GM20000 (cell line): ENCODE results near the gene CENPF.
"Not testable (repeated sequence)": the region's sequence is repeated elsewhere in the genome, so short reads cannot be mapped to it uniquely, and the experiment has no call there.

ENCODE experiments used
- DNase-seq: peaks from one replicate; pipeline ENCODE4 v3.0.0; 2012; ENCODE audit warnings: low spot score
- CTCF ChIP-seq: IDR thresholded peaks from 2 replicates; pipeline ENCODE4 v1.5.1; 2012; ENCODE audit warnings: mild to moderate bottlenecking, control low read depth; ENCODE audit errors: extremely low read depth, missing control alignments

The CENPF gene

GRCh38 chr1:214608817-214609216 lies 5.8 kb downstream of the CENPF start:
- DNase-seq, result not testable (repeated sequence)

GRCh38 chr1:214609692-214610091 lies 6.7 kb downstream of the CENPF start:
- no peak for DNase-seq
- TF ChIP-seq CTCF, result no peak

GRCh38 chr1:214610136-214610535 lies 7.1 kb downstream of the CENPF start:
- DNase-seq, result not testable (repeated sequence)

- DNase-seq, result no peak
- no peak for TF ChIP-seq CTCF
Observed at GRCh38 chr1:214615109-214615508, 12.1 kb downstream of the CENPF start.

GRCh38 chr1:214615871-214616270 lies 12.9 kb downstream of the CENPF start:
- DNase-seq, result no peak
- TF ChIP-seq CTCF, result no peak

- no peak for TF ChIP-seq CTCF
- DNase-seq, result no peak
Observed at GRCh38 chr1:214617246-214617645, 14.3 kb downstream of the CENPF start.

- no peak for DNase-seq
- TF ChIP-seq CTCF, result no peak
Observed at GRCh38 chr1:214617843-214618242, 14.8 kb downstream of the CENPF start.

- TF ChIP-seq CTCF, result no peak
- no peak for DNase-seq
Observed at GRCh38 chr1:214621236-214621635, 18.2 kb downstream of the CENPF start.

GRCh38 chr1:214623430-214623829 lies 20.4 kb downstream of the CENPF start:
- no peak for TF ChIP-seq CTCF
- DNase-seq, result no peak
